ENCODE measurements around the gene CRYL1.

CRYL1 gene

GRCh38 chr13:20394506-20394905 is 131.2 kb downstream of the CRYL1 start:
- DNase-seq, result no peak

DNA sequence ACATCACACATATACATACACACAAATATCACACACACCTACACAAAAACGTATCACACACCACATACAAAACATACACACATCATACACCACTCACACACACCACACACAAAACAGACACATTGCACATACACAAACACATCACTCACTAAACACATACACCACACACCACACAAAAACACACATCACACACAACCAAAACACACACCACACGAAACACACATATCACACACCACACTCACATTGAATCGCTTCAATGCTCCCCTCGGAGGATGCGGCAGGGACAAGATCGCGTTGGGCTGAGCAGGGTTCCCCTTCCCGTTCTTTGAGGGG is 131.5 kb downstream of the CRYL1 start:
- no peak for DNase-seq

GRCh38 chr13:20393273-20394168 is 132.1 kb downstream of the CRYL1 start:
- DNase-seq, result no peak

DNA sequence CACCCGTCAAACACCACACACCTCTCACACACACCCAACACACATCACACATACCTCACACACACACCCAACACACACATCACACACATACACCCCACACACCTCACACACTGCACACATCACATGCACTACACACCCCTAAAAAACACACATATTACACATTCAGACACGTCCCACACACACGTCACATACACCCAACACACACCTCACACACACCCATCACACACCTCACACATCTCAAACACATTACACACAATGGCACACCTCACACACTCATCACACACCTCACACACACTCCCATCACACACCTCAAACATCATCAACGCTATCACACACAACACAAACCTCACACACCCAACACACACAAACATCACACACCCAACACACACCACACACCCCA is 133.1 kb downstream of the CRYL1 start:
- no peak for DNase-seq

GRCh38 chr13:20391597-20392452 is 133.8 kb downstream of the CRYL1 start:
- no peak for DNase-seq

GRCh38 chr13:20390526-20391175 is 135.0 kb downstream of the CRYL1 start:
- no peak for DNase-seq

GRCh38 chr13:20389696-20390525 is 135.7 kb downstream of the CRYL1 start:
- no peak for DNase-seq

GRCh38 chr13:20388184-20388583 is 137.5 kb downstream of the CRYL1 start:
- no peak for DNase-seq

DNA sequence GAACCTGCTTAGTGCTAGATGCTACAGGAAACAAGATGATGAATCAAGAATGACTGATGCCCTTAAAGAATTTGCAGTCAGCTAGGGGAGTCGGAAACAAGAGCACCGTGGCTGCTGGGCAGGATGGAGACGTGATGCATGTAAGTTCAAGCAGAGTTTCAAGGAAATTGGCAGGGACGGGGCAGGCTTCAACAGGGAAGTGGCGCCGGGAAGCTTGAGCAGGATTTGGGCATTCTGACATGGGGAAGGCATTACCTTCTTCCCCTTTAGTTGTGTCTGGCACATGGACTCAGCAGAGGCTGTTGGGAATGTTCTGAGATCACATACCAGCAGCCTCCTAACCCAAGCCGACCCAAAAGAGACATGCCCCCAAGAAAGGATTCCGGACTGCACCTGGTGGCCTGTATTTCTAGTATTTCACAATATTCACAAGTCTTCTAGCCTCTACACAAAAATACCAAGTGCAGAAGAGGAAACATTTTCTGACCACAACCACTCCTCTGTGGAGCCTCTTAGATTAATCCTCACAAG is 138.2 kb downstream of the CRYL1 start:
- DNase-seq, result no peak

GRCh38 chr13:20387006-20387405 is 138.7 kb downstream of the CRYL1 start:
- DNase-seq, result no peak

GRCh38 chr13:20383058-20383457 is 142.6 kb downstream of the CRYL1 start:
- no peak for DNase-seq

DNA sequence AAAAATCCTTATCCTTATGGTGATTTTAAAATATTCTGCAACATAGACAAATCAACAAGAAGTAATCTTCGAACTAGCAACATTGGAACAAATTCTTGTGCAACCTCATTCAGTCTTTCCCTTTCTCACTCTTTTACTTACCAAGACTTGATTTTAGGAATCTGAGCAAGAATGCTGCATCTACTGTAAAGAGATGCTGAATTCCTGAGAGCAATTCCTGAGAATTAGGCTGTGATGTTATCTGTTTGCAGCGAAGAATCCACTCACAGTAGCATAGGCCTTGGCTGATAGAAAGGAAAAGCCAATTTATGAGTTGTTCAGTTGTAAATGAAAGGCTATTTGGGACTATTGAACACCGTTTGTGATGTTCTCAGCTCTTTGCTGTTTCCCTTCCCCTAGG is 144.3 kb downstream of the CRYL1 start:
- no peak for DNase-seq

- DNase-seq, result no peak
Observed at GRCh38 chr13:20378721-20379120, 146.9 kb downstream of the CRYL1 start.

DNA sequence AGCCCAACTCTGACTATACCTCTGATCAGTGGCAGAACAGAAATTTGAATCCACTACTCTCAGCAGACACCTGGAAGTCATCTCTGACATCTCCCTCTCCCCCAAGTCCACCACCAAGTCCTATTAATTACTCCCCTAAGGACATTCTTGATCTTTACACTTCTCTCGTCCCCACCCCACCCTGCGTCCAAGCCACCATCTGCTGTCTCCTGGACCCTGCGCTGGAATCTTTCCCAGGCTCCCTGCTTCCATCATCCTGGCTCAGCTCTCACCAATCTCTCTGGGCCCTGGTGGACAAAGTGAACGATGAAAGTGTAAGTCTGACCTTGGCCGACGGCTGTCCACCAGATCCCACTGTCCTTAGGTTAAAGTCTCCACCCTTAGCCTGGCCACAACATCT is 147.9 kb downstream of the CRYL1 start:
- no peak for DNase-seq

- no peak for DNase-seq
Observed at GRCh38 chr13:20375871-20376270, 149.8 kb downstream of the CRYL1 start.

- DNase-seq, result no peak
Observed at GRCh38 chr13:20373861-20374260, 151.8 kb downstream of the CRYL1 start.

DNA sequence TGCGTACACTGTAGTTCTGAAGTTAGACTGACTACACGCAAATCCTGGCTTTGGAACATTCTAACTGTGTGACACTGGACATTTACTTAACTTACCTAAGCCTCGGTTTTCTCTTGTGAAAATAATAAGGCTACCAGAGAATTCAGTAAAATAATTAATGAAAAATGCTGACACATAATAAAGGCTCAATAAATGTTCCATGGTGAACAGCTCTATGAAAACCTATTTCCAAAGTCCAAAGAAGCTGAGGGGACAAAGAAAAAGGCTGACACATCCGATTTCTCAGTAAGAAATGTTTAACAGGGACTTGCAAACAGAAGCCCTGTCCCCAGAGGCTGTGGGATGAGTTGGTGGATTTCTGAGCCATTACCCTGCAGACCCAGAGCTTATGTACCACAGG is 153.8 kb downstream of the CRYL1 start:
- DNase-seq, result no peak

- no peak for DNase-seq
Observed at GRCh38 chr13:20370815-20371421, 154.7 kb downstream of the CRYL1 start.

- DNase-seq, result no peak
Observed at GRCh38 chr13:20369886-20370361, 155.7 kb downstream of the CRYL1 start.

DNA sequence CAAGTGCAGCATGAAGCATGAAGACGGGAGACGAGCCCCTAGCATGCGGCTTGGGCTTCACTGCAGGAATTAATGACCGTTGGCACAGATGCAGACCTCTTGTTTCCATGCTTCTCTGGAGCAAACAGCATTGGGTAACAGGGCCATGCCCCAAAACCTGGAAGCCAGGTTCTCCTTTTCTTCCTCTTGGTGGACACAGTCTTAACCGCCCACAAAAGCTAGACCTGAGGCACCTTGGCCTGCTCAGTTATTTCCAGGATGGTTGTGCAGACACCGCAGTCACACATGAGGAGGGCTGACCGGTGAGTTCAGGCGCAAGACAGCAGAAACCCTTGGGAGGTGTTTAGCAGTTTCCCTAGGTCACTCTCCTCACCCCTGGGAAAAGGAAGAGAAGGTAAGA is 159.6 kb downstream of the CRYL1 start:
- DNase-seq, result no peak

DNA sequence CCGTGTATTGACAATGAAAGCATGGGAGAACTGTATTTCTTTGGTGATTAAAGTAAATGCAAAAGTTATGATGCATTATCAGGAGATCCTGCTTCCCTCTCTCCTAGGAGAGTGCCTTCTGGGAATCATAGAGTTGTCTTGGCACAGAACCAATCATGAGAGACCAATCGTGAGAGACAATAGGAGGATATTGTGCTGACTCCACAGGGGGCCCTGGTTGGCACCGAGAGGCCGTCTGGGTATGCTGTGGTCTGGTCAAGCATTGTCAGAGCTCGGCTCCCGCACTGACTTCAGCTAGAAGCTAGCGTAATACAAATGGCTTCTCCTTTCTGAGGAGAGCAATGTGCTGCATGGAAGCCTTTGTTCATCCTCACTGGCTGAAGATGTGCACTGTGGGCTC is 162.1 kb downstream of the CRYL1 start:
- no peak for DNase-seq

- DNase-seq, result no peak
Observed at GRCh38 chr13:20363172-20363571, 162.5 kb downstream of the CRYL1 start.
